KMS-11 (cell line): ENCODE results near the gene MAGED1.
A peak's percentile ranks its signal among the peaks of the same experiment; 100 is the strongest.
"Not testable (repeated sequence)": the region's sequence is repeated elsewhere in the genome, so short reads cannot be mapped to it uniquely, and the experiment has no call there.

Experiments
- H2AFZ ChIP-seq: fragments of 200-600 bp; sonication (generic); 2 replicates; pipeline ENCODE4 v1.6.1; 2016; ENCODE audit warnings: antibody characterized with exemption, mixed run types, low read depth
- H3K27ac ChIP-seq: fragments of 200-600 bp; sonication (generic); 2 replicates; pipeline ENCODE4 v1.6.1; 2016; ENCODE audit warnings: mild to moderate bottlenecking, mixed run types
- H3K27me3 ChIP-seq: fragments of 200-600 bp; sonication (generic); 2 replicates; pipeline ENCODE4 v1.6.1; 2017; ENCODE audit warnings: mild to moderate bottlenecking, low read depth, mixed run types, moderate library complexity; ENCODE audit not compliant: insufficient read depth
- H3K36me3 ChIP-seq: fragments of 200-600 bp; sonication (generic); 2 replicates; pipeline ENCODE4 v1.6.1; 2017; ENCODE audit warnings: mild to moderate bottlenecking, mixed run types; ENCODE audit not compliant: insufficient read depth
- H3K4me1 ChIP-seq: fragments of 200-600 bp; sonication (generic); 2 replicates; pipeline ENCODE4 v1.6.1; 2016; ENCODE audit warnings: mild to moderate bottlenecking, low read depth, mixed run types; ENCODE audit not compliant: poor library complexity, severe bottlenecking
- H3K4me2 ChIP-seq: fragments of 200-600 bp; sonication (generic); 2 replicates; pipeline ENCODE4 v1.7.0; 2016; ENCODE audit warnings: mild to moderate bottlenecking, mixed run types
- H3K4me3 ChIP-seq: fragments of 200-600 bp; sonication (generic); IDR thresholded peaks from 2 replicates; pipeline ENCODE4 v1.6.1; 2017; ENCODE audit warnings: low read depth, low read length, mixed read lengths; ENCODE audit not compliant: insufficient read depth
- H3K79me2 ChIP-seq: fragments of 200-600 bp; sonication (generic); 2 replicates; pipeline ENCODE4 v1.6.1; 2016; ENCODE audit warnings: low read depth, mixed run types; ENCODE audit not compliant: insufficient read depth
- H3K9ac ChIP-seq: fragments of 200-600 bp; sonication (generic); 2 replicates; pipeline ENCODE4 v1.6.1; 2016; ENCODE audit warnings: mild to moderate bottlenecking, mixed run types
- H4K20me1 ChIP-seq: fragments of 200-600 bp; sonication (generic); 2 replicates; pipeline ENCODE4 v1.6.1; 2016; ENCODE audit warnings: mild to moderate bottlenecking, mixed run types; ENCODE audit not compliant: insufficient read depth
- TF ChIP-seq, protein P1 (sequence below): fragments of 200-600 bp; sonication (generic); conservative IDR thresholded peaks from 2 replicates; pipeline ENCODE4 v1.6.1; 2017; ENCODE audit warnings: low read depth, mild to moderate bottlenecking, antibody characterized with exemption, low read length, moderate library complexity, mixed read lengths

Gene MAGED1

DNA sequence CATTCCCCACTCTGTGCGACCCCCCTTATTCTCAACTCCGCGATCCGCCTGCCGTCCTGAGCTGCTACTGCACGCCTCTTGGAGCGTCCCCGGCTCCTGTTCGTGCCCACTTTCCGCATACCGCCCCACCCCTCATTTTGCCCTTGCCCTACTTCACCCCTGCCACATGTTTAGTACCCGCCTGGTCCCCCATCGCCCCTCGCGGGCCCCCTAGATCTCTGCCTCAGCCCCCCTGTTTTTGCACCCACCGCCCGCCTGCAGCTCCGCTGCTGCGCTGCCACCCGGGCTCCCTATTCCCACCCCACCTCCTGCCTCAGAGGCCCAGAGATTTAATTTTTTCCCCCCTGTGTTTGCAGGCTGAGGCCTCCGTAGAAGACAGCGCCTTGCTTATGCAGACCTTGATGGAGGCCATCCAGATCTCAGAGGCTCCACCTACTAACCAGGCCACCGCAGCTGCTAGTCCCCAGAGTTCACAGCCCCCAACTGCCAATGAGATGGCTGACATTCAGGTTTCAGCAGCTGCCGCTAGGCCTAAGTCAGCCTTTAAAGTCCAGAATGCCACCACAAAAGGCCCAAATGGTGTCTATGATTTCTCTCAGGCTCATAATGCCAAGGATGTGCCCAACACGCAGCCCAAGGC, 1.4 kb downstream of the MAGED1 start:
- no peak overlapping the region for H3K4me3 ChIP-seq
- H3K27me3 ChIP-seq, result no peaks in the 10 kb centered on the region
- no peaks in the 10 kb centered on the region for H3K4me1 ChIP-seq
- no peak overlapping the region for H2AFZ ChIP-seq
- H3K4me2 ChIP-seq, result peak overlapping the region; percentile 39; the same call in 1 of the 2 replicates
- H3K27ac ChIP-seq, result peak overlapping the region; percentile 45
- peak overlapping the region; percentile 56; the same call in 1 of the 2 replicates for H3K9ac ChIP-seq
- no peaks in the 10 kb centered on the region for H4K20me1 ChIP-seq
- H3K79me2 ChIP-seq, result 0 out of 2 replicates have a peak, but pooled peaks cover 9% of the 10 kb centered on the region
- TF ChIP-seq, protein P1, sequence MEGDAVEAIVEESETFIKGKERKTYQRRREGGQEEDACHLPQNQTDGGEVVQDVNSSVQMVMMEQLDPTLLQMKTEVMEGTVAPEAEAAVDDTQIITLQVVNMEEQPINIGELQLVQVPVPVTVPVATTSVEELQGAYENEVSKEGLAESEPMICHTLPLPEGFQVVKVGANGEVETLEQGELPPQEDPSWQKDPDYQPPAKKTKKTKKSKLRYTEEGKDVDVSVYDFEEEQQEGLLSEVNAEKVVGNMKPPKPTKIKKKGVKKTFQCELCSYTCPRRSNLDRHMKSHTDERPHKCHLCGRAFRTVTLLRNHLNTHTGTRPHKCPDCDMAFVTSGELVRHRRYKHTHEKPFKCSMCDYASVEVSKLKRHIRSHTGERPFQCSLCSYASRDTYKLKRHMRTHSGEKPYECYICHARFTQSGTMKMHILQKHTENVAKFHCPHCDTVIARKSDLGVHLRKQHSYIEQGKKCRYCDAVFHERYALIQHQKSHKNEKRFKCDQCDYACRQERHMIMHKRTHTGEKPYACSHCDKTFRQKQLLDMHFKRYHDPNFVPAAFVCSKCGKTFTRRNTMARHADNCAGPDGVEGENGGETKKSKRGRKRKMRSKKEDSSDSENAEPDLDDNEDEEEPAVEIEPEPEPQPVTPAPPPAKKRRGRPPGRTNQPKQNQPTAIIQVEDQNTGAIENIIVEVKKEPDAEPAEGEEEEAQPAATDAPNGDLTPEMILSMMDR, result no peak
- no peaks in the 10 kb centered on the region for H3K36me3 ChIP-seq

DNA sequence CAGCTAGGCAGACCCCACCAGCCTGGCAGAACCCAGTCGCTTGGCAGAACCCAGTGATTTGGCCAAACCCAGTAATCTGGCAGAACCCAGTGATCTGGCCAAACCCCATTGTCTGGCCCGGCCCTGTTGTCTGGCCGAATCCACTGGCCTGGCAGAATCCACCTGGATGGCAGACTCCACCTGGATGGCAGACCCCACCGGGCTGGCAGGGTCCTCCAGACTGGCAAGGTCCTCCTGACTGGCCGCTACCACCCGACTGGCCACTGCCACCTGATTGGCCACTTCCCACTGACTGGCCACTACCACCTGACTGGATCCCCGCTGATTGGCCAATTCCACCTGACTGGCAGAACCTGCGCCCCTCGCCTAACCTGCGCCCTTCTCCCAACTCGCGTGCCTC, 3.2 kb downstream of the MAGED1 start:
- Histone ChIP-seq H3K79me2 (0 out of 2 replicates have a peak, but pooled peaks cover 9% of the 10 kb centered on the region), H2AFZ (no peak overlapping the region), H3K4me1 (no peaks in the 10 kb centered on the region), H3K36me3 (no peaks in the 10 kb centered on the region), H3K4me2 (no peak overlapping the region), H4K20me1 (no peaks in the 10 kb centered on the region), H3K4me3 (no peak overlapping the region), H3K27me3 (no peaks in the 10 kb centered on the region), H3K9ac (no peak overlapping the region), H3K27ac (no peak overlapping the region)
- TF ChIP-seq, protein P1, result no peak

DNA sequence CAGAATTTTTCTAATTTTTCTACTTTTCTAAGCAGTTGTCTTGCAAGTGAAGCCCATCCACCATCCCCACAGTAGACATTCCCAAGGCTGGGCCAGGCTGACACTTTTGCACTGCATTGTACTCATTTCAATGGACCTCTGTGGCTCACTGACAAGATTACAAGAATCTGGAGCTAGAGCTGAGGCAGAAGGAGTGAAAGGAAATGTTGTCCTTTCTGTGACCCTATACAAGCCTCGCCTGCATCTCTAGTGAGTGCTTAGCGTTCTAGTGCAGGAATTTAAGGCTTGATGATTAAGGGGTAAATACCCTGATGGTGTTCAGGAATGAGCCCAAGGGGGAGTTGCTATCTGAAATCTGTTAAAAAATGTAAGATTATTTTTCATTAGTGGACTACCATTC, 6.3 kb downstream of the MAGED1 start:
- no peaks in the 10 kb centered on the region for H3K4me1 ChIP-seq
- no peak overlapping the region for H2AFZ ChIP-seq
- H4K20me1 ChIP-seq, result no peaks in the 10 kb centered on the region
- no peak overlapping the region for H3K9ac ChIP-seq
- H3K4me3 ChIP-seq, result no peak overlapping the region
- no peaks in the 10 kb centered on the region for H3K36me3 ChIP-seq
- no peaks in the 10 kb centered on the region for H3K27me3 ChIP-seq
- H3K79me2 ChIP-seq, result 0 out of 2 replicates have a peak, but pooled peaks cover 9% of the 10 kb centered on the region
- TF ChIP-seq, protein P1, result no peak
- no peak overlapping the region for H3K4me2 ChIP-seq
- no peak overlapping the region for H3K27ac ChIP-seq

DNA sequence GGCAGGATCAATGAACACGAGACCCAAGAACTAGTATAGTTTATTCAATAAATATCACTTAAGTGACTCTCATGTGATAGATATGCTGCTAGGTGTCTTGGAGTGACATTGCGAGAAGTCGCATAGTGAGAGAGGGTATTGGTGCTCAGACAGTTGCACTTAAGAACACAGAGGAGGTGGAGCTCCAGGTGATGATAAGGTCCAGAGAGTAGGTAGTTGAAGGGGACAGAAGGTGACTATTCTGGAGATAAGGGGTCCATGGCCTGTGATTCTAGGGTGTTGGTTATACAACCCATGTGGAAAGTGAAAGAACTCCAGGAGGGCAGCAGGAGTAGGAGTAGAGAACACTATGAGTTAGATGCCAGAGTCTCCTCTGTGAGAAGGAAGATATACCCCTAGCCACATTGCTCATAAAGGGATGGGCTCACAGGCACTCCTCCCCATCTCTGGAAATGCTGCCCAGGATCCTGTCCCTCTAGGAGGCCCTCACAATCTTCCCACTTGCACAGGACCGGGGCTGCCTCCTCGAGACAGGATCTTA, 9.2 kb downstream of the MAGED1 start:
- no peak overlapping the region for H3K27ac ChIP-seq
- H3K4me1 ChIP-seq, result no peaks in the 10 kb centered on the region
- H3K27me3 ChIP-seq, result no peaks in the 10 kb centered on the region
- H3K4me2 ChIP-seq, result no peak overlapping the region
- H3K4me3 ChIP-seq, result no peak overlapping the region
- H4K20me1 ChIP-seq, result no peaks in the 10 kb centered on the region
- no peaks in the 10 kb centered on the region for H3K79me2 ChIP-seq
- no peaks in the 10 kb centered on the region for H3K36me3 ChIP-seq
- no peak overlapping the region for H3K9ac ChIP-seq
- no peak overlapping the region for H2AFZ ChIP-seq
- TF ChIP-seq, protein P1, result no peak

DNA sequence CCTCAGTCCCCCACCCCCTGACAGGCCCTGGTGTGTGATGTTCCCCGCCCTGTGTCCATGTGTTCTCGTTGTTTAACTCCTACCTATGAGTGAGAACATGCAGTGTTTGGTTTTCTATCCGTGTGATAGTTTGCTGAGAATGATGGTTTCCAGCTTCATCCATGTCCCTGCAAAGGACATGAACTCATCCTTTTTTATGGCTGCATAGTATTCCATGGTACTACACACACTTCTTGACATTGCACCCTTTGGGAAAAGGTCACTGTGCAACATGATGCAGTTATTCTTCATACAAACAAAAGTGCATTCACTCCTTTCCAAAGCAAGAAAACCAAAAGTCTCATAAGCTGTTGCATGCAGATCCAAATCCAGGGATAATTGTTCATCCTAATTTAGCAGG, 11.7 kb downstream of the MAGED1 start:
- H3K4me1 ChIP-seq, H3K36me3 ChIP-seq, H3K9ac ChIP-seq, H3K27me3 ChIP-seq, H3K79me2 ChIP-seq, H3K4me3 ChIP-seq, H3K4me2 ChIP-seq, H2AFZ ChIP-seq, H3K27ac ChIP-seq, H4K20me1 ChIP-seq: not testable (repeated sequence)
